Natural killer cell (primary cell): Measurements from ENCODE around the gene DOK3. TPM values are rescaled to one million over a fixed set of nuclear protein-coding genes. Genes with fewer than 3 reads are reported as not detected.

Experiments
- ATAC-seq, 3 donors: fragments of 150-1000 bp in 2 of 3; fragments of 200-7000 bp in 1 of 3; cut with Tn5 transposase; 1 replicate in 1 of 3; 2 replicates in 2 of 3; pipeline ENCODE4 v1.10.0; 2021; ENCODE audit warnings: mild to moderate bottlenecking in 2 of 3, moderate library complexity in 2 of 3
- DNase-seq, 2 donors: peaks; one replicate each; pipeline versions ENCODE4 v3.0.0 to v3.0.0-alpha.2; 2013 to 2021; ENCODE audit warnings: mixed read lengths in 1 of 2
- H3K27ac ChIP-seq: one replicate; pipeline ENCODE4 v1.5.1; 2013; ENCODE audit warnings: mild to moderate bottlenecking, low read length
- H3K27me3 ChIP-seq: one replicate; pipeline ENCODE4 v1.6.1; 2013; ENCODE audit warnings: low read length; ENCODE audit not compliant: control insufficient read depth, insufficient read depth
- H3K36me3 ChIP-seq: one replicate; pipeline ENCODE4 v1.6.1; 2013; ENCODE audit warnings: low read length; ENCODE audit not compliant: control insufficient read depth, insufficient read depth
- H3K4me1 ChIP-seq: one replicate; pipeline ENCODE4 v1.6.1; 2013; ENCODE audit warnings: low read length; ENCODE audit not compliant: control insufficient read depth, insufficient read depth
- H3K4me3 ChIP-seq: one replicate; pipeline ENCODE4 v1.5.1; 2013; ENCODE audit warnings: low read length
- H3K9me3 ChIP-seq: one replicate; pipeline ENCODE4 v1.6.1; 2013; ENCODE audit warnings: low read length; ENCODE audit not compliant: control insufficient read depth, insufficient read depth
- H3K27ac Mint-ChIP-seq, 2 donors: one replicate each; pipeline ENCODE4 v1.8.0; 2022; ENCODE audit warnings: mild to moderate bottlenecking in 2 of 2, mixed read lengths in 2 of 2, moderate library complexity in 1 of 2
- H3K27me3 Mint-ChIP-seq, 2 donors: one replicate each; pipeline ENCODE4 v1.8.0; 2022; ENCODE audit warnings: low read depth in 2 of 2, mixed read lengths in 2 of 2
- H3K36me3 Mint-ChIP-seq: one replicate; pipeline ENCODE4 v1.8.0; 2022; ENCODE audit warnings: mixed read lengths
- H3K4me1 Mint-ChIP-seq, 2 donors: one replicate each; pipeline ENCODE4 v1.8.0; 2022; ENCODE audit warnings: mixed read lengths in 2 of 2
- H3K4me3 Mint-ChIP-seq: one replicate; pipeline ENCODE4 v1.8.0; 2022; ENCODE audit warnings: mild to moderate bottlenecking, moderate library complexity, mixed read lengths
- H3K9me3 Mint-ChIP-seq, 2 donors: one replicate each; pipeline ENCODE4 v1.8.0; 2022; ENCODE audit warnings: mixed read lengths in 2 of 2
- WGBS: methylation state at CpG from one replicate; pipeline ENCODE4 v1.1.7; 2013; ENCODE audit warnings: missing lambda C conversion rate; ENCODE audit not compliant: insufficient coverage; 5-methylcytosine and 5-hydroxymethylcytosine counted together
- intact Hi-C: fragments of 100-400 bp; cut with micrococcal nuclease; formaldehyde crosslinking; loops from one replicate; pipeline ENCODE4 v1.14.2; 2022
- total RNA-seq, 4 donors: library from RNA; stranded (reverse); fragments of 120-200 nt in 1 of 4; gene quantifications; one replicate each; pipeline versions ENCODE4 v1.2.3 to v1.2.4, GENCODE V29; 2013 to 2022
- TF ChIP-seq, protein P1 (sequence below): fragments of 200-600 bp; IDR thresholded peaks from one replicate; pipeline ENCODE4 v1.8.0; 2022; ENCODE audit warnings: antibody characterized with exemption

Gene DOK3
- total RNA-seq, 3 donors from 2014 or later (not counting 1 experiment from before 2014, with no cell fraction given) = 3.5 to 19.8 (median 9.1) TPM

DNA sequence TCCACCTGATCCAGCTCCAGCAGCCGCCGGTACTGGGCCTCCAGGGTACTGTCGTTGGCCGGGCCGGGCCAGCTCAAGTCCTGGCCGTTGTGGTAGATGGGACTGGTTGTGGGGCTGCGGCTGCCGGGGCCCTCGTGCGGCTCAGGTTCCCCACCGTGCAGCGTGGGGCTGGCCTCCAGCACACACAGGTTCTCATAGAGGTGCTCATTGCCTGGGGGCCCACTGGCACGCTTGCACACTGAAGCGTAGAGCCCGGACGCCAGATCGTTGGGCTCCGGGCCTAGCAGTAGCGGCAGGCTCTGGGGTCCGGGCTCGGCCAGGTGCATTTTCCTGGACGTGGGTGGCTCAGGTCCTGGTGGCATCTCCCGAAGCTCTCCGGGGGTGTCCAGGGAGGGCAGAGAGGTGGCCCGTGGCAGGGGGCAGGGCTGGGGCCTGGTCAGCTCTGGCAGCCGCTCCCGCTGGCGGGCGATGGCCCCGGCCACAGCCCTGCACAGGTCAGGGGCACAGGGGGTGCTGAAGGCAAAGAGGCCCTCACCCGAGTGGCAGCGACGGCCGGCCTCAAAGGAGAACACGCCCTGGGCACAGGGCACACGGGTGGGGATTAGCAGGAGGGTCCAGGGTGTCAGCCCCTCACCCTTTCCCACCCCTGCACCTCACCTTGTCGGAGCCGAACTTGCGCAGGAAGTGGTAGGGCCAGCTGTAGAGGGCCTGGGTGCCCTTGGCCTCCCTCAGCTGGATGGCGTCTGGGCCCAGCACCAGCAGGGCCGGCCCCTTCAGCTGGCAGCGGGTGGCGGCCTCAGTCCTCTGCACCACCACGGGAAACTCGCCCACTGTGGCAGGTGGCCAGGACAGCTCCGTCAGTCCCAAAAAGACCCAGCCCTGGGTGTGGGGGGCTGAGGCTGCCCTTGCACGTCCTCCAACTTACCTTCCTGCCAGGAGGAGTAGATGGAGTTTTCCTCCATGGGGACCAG is 5.3 kb downstream of the DOK3 start:
- no peak for DNase-seq
- H3K4me1 ChIP-seq = peaks cover 38% of the 10 kb centered on the region

DNA sequence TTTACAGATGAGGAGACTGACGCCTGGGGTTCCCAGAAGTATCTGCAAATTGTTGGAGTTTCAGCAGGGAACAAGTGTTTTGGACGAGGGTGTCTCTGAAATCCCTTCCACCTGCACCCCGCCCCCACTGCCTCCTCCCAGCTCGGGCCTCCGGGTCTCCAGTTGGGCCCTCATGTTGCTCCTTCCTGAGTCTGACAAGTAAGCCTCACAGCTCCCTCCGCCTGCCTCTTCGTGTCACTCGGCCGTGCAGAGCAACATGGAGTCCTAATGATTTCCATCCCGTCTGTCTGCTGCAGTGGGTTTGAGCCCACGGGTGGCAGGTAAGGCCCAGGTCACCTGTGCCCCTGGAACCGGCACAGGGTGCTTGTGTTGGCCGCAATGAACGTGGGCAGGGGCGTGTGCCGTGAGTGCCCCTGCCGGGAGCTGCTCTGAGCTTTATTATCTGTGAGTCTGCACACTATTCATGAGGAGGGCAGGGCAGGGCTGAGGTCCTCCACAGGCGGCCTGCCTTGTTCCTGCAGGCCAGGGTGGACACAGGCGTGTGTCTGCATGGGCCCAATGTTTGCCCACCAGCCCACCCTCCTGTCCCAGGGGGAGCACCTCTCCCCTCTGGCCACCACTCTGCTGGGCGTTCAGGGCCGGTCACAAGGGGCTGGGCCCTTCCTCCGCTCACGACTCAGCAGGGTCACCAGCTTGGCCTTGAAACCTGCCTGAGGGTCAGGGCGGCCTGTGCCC is 6.1 kb downstream of the DOK3 start:
- Histone ChIP-seq H3K9me3 (no peaks in the 10 kb centered on the region), H3K27me3 (peaks cover 1% of the 10 kb centered on the region), H3K36me3 (no peaks in the 10 kb centered on the region), H3K4me3 (no peak overlapping the region), H3K4me1 (peaks cover 31% of the 10 kb centered on the region), H3K27ac (no peak overlapping the region)
- Mint-ChIP-seq H3K36me3 (no peaks in the 10 kb centered on the region), H3K9me3 (no peaks in the 10 kb centered on the region), H3K27me3 (peaks cover 5 to 14% of the 10 kb centered on the region in 2 donors), H3K4me1 (peaks cover 8 to 20% of the 10 kb centered on the region in 2 donors), H3K4me3 (no peak overlapping the region), H3K27ac (no peak overlapping the region)
- intact Hi-C loops = no loop called here
- WGBS = 88% methylated on average over 24 of the region's 24 CpGs
- no peak for DNase-seq
- ATAC-seq = no peak
- TF ChIP-seq, protein P1, sequence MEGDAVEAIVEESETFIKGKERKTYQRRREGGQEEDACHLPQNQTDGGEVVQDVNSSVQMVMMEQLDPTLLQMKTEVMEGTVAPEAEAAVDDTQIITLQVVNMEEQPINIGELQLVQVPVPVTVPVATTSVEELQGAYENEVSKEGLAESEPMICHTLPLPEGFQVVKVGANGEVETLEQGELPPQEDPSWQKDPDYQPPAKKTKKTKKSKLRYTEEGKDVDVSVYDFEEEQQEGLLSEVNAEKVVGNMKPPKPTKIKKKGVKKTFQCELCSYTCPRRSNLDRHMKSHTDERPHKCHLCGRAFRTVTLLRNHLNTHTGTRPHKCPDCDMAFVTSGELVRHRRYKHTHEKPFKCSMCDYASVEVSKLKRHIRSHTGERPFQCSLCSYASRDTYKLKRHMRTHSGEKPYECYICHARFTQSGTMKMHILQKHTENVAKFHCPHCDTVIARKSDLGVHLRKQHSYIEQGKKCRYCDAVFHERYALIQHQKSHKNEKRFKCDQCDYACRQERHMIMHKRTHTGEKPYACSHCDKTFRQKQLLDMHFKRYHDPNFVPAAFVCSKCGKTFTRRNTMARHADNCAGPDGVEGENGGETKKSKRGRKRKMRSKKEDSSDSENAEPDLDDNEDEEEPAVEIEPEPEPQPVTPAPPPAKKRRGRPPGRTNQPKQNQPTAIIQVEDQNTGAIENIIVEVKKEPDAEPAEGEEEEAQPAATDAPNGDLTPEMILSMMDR = no peak

More for the DNA sequence above, 5.3 kb downstream of the DOK3 start:
- Histone ChIP-seq H3K27me3 (no peaks in the 10 kb centered on the region), H3K4me3 (no peak overlapping the region), H3K9me3 (no peaks in the 10 kb centered on the region), H3K36me3 (no peaks in the 10 kb centered on the region), H3K27ac (no peak overlapping the region)
- H3K36me3 Mint-ChIP-seq = no peaks in the 10 kb centered on the region
- 91% methylated on average over 47 of the region's 47 CpGs for WGBS
- H3K9me3 Mint-ChIP-seq = no peaks in the 10 kb centered on the region
- TF ChIP-seq, protein P1 = no peak
- intact Hi-C loops = no loop called here
- H3K27ac Mint-ChIP-seq = no peak overlapping the region
- no peak for ATAC-seq
- H3K4me3 Mint-ChIP-seq = no peak overlapping the region
- peaks cover 0 to 10% of the 10 kb centered on the region in 2 donors for H3K27me3 Mint-ChIP-seq
- H3K4me1 Mint-ChIP-seq = peaks cover 3 to 20% of the 10 kb centered on the region in 2 donors

DNA sequence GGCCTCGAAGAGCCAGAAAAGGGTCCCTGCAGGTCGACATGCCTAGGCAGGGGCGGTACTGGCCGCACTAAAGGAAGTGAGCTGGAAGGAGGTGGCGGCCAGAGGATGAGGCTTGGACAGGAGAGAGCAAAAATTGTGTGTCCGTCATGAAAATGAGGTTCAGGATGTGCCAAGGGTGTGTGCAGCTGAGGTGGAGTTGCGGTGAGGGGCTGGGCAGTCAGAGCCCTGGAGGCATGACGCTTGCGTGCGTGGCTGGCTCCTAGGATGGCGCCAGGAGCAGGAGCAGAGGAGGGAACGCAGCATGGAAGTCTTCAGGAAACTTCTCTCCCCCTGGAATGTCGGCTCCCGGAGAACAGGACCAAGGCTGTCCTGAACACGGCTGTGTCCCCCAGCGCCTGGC is 6.7 kb downstream of the DOK3 start:
- H3K4me1 ChIP-seq = peaks cover 31% of the 10 kb centered on the region
- TF ChIP-seq, protein P1 = no peak
- intact Hi-C loops = no loop called here
- no peak overlapping the region for H3K4me3 ChIP-seq
- H3K27ac ChIP-seq = no peak overlapping the region
- 85% methylated on average over 16 of the region's 16 CpGs for WGBS
- Mint-ChIP-seq H3K27me3 (peaks cover 10 to 17% of the 10 kb centered on the region in 2 donors), H3K27ac (no peak overlapping the region), H3K4me3 (no peak overlapping the region), H3K36me3 (no peaks in the 10 kb centered on the region), H3K4me1 (peaks cover 14 to 25% of the 10 kb centered on the region in 2 donors), H3K9me3 (no peaks in the 10 kb centered on the region)
- no peaks in the 10 kb centered on the region for H3K9me3 ChIP-seq
- DNase-seq (no peak), ATAC-seq (no peak)
- no peaks in the 10 kb centered on the region for H3K36me3 ChIP-seq
- H3K27me3 ChIP-seq = peaks cover 5% of the 10 kb centered on the region
